Neural progenitor cell (in vitro differentiated cells): ENCODE results near the gene CRISPLD2.

ENCODE experiments used
- CTCF ChIP-seq: fragments of 200-600 bp; sonication (generic); IDR thresholded peaks from 2 replicates; pipeline ENCODE4 v1.5.1; 2017; ENCODE audit warnings: antibody characterized with exemption, mild to moderate bottlenecking
- EZH2 ChIP-seq: fragments of 200-600 bp; sonication (generic); IDR thresholded peaks from 2 replicates; pipeline ENCODE4 v1.6.1; 2017; ENCODE audit warnings: antibody characterized with exemption, mild to moderate bottlenecking, moderate library complexity
- EZH2phosphoT487 ChIP-seq: fragments of 200-600 bp; sonication (generic); IDR thresholded peaks from 2 replicates; pipeline ENCODE4 v1.6.1; 2017; ENCODE audit warnings: antibody characterized with exemption

DNA sequence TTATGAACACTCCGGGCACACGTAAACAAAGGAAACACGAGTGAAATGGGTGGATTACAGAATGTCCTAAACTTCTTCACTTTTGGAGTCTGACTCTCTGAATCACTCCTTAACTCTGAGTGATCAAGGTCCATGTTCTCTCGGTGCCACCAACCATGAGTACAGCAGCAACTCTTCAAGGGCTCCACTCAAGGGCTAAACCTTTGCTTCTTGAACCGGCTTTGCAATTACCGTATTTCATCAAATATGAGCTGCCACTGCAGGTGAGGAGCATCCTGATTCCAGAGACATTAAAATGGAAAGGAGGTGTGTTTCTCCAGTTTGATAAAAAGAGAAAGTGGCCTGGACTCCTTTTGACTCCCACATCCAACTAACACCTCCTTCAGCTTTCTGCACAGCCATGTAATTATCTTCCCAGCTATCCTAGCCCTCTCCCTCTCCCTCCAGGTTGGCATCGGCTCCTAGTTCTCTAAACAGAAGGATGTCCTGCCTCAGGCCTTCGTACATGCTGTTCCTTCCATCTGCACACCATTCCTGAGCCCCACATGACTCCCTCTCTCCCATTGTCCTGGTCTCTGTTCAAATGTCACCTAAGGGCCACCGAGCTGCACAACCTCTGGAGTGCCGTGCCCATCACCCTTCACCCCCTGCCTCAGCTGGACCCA, 130.1 kb downstream of the CRISPLD2 start:
- TF ChIP-seq CTCF: no peak
- no peak for TF ChIP-seq EZH2phosphoT487
- TF ChIP-seq EZH2: no peak
